G401.6 (cell line): Measurements from ENCODE around the gene ZNF585A.
"Not testable (repeated sequence)": the region's sequence is repeated elsewhere in the genome, so short reads cannot be mapped to it uniquely, and the experiment has no call there.

ENCODE experiments used
- FAIRE-seq: peaks from 2 replicates; lab custom pipeline; 2012; peaks lifted over from hg19 to GRCh38; lab: Jason Lieb, UNC

Gene ZNF585A

DNA sequence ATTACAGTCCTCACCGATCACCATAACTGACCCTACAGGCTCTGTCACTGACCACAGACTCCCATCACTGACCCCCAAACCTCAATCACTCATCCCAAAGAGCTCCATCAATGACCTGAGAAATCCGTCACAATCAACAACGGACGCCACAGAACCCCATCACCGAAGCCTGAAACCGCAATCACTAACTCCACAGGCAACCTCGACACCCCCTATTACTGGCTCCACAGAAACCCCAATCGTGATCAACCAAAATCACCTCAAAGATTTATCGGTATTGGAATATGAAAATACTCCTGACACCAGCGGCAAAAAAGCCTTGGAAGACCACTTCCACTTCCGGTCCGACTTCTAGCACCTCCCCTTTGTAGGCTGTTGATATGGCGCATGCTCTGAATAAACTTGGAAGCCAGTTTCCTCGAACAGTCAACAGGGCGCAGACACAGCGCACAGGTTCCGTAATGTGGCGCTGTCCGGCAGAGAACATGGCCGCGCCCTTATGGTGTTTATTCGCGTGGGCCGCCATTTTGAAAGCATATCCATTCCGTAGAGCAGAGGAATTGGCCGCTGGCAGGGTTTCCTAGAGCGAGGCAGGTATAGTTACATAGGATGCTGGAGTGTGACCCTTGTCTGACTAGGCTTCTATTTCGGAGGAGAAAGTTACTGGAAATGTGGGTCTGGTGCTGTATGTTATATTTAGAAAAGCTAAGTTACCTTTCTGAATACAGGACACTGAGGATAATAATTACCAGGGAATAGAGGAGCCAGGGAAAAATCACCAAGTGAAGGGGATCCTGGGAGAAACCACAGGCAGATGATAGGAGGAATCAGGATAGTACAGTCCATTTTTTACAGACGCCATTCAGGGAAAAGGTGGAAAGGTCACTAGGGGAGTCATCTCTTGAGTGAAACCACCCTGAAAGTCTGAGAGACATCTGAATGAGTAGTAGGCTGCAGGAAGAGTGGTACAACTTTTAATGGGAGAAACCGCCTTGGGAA, at the start of gene ZNF585A:
Gene ZNF585A (minus strand): TSS at position 328 of the 999 bp plus-strand sequence. CDS start 2,785 bp downstream, outside the sequence.
- FAIRE-seq, result peak; percentile 99

DNA sequence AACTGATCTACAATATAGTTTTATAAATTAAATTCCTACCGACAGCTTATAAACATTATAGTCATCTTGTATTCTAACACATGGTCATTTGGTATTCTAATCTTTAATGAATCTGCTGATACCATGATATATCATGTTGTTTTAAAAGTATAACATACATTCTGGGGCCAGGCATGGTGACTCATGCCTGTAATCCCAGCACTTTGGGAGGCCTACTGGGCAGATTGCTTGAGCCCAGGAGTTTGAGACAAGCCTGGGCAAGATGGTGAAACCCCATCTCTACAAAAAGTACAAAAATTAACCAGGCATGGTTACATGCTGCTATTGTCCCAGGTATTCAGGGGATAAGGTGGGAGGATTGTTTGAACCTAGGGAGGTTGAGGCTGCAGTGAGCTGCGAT, 48.6 kb upstream of the ZNF585A start:
- FAIRE-seq, result no peak

GRCh38 chr19:37220383-37220782, 47.9 kb upstream of the ZNF585A start:
- no peak for FAIRE-seq

DNA sequence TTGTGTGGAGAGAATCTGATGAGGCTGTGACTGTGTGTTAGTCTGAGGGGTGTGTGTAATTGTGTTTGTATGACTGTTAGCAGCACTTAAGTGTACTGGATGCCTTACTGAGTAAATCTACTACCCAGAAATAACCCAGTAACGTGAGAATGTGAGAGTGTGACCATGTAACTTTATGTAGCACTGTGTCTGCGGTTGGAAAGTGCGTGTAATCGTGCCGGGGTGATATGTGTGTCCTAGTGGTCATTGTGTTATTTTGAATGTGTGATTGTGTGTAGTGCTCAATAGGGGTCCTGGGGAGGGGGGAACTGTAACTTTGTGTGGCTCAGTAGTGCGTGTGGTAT, 46.1 kb upstream of the ZNF585A start:
- no peak for FAIRE-seq

- peak; percentile 69 for FAIRE-seq
These were observed 45.5 kb upstream of the ZNF585A start, which contains the start of gene ZNF383 for GRCh38 chr19:37217775-37218591. Gene ZNF383 (plus strand): TSS chr19:37218214. CDS start chr19:37230454, 12,240 bp downstream.

DNA sequence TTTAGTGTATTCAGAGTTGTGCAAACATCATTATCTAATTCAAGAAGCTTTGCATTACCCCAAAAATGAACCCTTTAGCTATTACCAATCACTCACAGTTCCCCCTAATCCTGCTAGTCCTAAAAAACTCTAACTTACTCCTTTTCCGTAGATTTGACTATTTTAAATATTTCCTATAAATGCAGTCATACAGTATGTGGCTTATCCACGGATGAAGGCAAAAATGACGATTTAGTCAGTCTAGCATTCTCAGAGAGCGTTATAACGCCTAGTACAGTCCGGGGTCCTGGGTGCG, 44.9 kb upstream of the ZNF585A start:
- no peak for FAIRE-seq

DNA sequence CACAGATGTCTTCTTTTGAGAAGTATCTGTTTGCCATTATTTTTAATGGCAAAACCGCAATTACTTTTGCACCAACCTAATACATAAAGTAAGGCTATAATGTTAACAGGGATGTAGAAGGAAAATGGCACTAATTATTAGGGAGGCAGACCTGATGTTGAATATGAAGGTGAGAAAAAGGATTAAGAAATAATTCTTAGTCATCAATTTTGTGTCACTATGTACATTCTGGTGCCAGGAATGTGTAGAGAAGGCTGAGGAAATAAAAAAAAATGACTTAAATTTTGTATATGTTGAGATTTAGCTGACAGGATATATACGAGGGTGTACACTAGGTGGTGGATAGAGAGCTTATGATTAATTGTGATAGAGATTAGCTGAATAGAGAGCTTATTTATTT, 25.3 kb upstream of the ZNF585A start:
- FAIRE-seq, result no peak

GRCh38 chr19:37197115-37197514, 24.6 kb upstream of the ZNF585A start:
- not testable (repeated sequence) for FAIRE-seq

DNA sequence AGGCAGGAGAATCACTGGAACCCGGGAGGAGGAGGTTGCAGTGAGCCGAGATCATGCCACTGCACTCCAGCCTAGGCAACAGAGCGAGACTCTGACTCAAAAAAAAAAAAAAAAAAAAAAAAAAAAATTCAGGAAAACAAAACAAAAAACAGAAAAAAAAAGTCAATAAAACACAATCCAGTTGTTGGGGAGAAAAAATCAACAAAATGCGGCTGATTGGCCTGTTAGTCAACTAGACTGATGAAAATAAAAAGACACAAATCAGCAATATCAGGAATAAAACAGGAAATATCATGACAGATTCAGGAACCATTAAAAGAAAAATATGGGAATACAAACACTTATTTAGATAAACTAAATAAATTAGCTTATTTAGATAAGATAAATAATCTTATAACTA, 22.8 kb upstream of the ZNF585A start:
- FAIRE-seq, result not testable (repeated sequence)

DNA sequence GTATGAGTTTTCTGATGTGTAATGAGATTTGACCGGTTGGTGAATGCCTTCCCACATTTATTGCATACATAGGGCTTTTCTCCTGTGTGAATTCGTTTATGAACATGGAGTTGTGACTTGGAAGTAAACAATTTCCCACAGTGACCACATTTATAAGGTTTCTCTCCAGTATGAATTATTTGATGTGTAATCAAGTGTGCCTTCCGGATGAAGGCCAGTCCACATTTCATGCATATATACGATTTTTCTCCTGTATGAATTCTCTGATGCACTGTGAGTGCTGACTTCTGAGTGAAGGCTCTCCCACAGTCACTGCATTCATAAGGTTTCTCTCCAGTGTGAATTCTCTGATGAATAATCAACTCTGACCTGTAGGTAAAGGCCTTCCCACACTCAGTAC, 13.6 kb upstream of the ZNF585A start:
- FAIRE-seq, result not testable (repeated sequence)

DNA sequence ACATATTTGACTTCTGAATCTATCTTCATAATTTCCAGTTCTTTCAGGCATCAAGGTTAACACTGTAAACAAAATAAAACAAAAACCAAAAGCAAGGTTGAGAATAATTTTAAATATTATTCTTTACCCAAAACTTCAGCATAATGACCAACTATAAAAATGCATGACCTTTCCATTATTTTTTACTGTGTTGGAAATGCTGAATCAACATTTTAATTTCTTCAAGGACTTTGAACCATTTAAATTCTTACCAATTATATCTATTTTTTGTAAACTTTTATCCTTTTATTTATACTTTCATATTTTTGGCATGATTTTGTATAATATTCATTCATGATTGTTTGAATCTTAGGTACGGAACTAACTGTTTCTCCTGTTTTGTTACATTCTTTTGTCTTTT, 6.9 kb downstream of the ZNF585A start:
- FAIRE-seq, result no peak

DNA sequence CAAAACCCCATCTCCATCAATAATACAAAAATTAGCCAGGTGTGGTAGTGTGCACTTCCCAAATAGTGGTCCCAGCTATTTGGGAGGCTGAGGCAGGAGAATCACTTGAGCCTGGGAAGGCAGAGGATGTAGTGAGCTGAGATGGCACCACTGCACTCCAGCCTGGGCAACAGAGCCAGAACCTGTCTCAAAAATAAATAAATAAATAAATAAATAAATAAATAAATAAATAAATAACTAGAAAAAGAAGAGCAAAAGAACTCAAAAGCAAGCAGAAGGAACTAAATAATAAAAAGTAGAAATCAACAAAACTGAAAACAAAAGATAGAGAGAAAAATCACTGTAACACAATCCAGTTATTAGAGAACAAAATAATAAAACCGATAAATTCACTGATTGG, 12.3 kb downstream of the ZNF585A start:
- no peak for FAIRE-seq

- no peak for FAIRE-seq
These were observed 24.3 kb downstream of the ZNF585A start for GRCh38 chr19:37148214-37148613.

- no peak for FAIRE-seq
These were observed 36.4 kb downstream of the ZNF585A start for GRCh38 chr19:37136111-37136510.

DNA sequence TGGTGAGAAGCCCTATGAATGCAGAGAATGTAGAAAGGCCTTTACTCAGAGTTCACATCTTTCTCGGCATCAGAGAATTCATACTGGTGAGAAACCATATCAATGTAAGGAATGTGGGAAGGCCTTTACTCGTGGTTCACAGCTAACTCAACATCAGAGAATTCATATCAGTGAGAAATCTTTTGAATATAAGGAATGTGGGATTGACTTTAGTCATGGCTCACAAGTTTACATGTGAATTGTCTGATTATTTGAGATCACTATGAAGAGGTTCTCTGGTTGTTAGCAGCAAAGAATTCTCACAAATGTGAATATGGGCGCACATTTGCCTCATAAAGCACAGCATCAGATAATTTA, 43.7 kb downstream of the ZNF585A start:
- FAIRE-seq, result no peak

DNA sequence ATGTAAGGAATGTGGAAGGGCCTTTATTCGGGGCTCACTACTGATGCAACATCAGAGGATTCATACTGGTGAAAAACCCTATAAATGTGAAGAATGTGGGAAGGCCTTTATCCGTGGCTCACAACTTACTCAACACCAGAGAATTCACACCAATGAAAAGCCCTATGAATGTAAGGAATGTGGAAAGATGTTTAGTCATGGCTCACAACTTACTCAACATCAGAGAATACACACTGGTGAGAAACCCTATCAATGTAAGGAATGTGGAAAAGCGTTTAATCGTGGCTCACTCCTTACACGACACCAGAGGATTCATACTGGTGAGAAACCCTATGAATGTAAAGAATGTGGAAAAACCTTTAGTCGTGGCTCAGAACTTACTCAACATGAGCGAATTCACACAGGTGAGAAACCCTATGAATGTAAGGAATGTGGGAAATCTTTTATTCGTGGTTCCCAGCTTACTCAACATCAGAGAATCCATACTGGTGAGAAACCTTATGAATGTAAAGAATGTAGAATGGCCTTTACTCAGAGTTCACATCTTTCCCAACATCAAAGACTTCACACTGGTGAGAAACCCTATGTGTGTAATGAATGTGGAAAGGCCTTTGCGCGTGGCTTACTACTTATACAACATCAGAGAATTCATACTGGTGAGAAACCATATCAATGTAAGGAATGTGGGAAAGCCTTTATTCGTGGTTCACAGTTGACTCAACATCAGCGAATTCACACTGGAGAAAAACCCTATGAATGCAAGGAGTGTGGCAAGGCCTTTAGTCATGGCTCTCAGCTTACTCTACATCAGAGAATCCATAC, 44.3 kb downstream of the ZNF585A start:
- FAIRE-seq, result no peak

- not testable (repeated sequence) for FAIRE-seq
These were observed 50.4 kb downstream of the ZNF585A start for GRCh38 chr19:37122093-37122492.

DNA sequence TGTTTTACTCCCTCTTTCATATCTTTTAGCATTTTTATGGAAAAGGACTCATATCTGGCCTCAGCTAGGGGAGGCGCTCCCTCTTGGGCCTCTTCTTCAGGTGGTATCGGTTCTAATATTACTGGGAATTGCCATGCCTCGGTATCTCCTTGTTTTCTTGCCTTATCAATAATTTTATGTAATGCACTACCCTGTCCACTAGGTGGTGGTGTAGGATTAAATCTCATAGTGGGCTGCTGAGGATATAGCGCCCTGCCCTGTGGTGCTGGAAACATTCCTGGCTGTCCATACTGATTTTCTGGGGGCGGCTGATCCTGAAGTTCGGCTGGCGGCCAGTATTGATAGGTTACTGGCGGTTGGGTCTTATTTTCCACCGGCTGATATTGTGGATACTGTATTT, 58.5 kb downstream of the ZNF585A start:
- FAIRE-seq, result no peak

DNA sequence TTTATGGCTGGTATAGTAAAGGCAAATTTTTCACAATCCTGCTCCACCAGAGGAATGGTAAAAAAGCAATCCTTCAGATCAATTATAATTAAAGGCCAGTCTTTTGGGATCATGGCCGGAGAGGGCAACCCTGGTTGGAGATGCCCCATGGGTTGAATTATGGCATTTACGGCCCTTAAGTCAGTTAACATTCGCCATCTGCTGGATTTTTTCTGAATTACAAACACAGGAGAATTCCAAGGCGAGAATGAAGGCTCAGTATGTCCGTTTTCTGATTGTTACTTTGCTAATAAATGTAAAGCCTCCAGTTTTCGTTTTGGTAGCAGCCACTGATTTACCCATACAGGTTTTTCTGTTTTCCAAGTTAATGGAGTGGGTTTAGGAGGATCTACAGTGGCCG, 60.7 kb downstream of the ZNF585A start:
- not testable (repeated sequence) for FAIRE-seq

DNA sequence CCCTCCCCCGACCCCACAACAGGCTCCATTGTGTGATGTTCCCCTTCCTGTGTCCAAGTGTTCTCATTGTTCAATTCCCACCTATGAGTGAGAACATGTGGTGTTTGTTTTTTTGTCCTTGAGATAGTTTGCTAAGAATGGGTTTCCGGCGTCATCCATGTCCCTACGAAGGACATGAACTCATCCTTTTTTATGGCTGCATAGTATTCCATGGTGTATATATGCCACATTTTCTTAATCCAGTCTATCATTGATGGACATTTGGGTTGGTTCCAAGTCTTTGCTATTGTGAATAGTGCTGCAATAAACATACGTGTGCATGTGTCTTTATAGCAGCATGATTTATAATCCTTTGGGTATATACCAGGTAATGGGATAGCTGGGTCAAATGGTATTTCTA, 68.4 kb downstream of the ZNF585A start:
- FAIRE-seq, result not testable (repeated sequence)

- no peak for FAIRE-seq
These were observed 73.9 kb downstream of the ZNF585A start for GRCh38 chr19:37098570-37098969.

- no peak for FAIRE-seq
These were observed 76.6 kb downstream of the ZNF585A start for GRCh38 chr19:37095859-37096258.
